HAP-1 (cell line): ENCODE data around the gene FOXP1.

Source experiments
- DNase-seq, 2 experiments: peaks; one replicate each; pipeline ENCODE4 v3.0.0-alpha.2; 2016 to 2020; ENCODE audit warnings: low spot score in 2 of 2
- H3K27me3 ChIP-seq: fragments of 250-450 bp; sonication (Bioruptor Pico); 2 replicates; pipeline ENCODE4 v1.5.1; 2020; ENCODE audit warnings: low read depth, mild to moderate bottlenecking, moderate library complexity
- H3K36me3 ChIP-seq: fragments of 250-450 bp; sonication (Bioruptor Pico); replicated peaks from 2 replicates; pipeline ENCODE4 v1.5.1; 2020; ENCODE audit warnings: mild to moderate bottlenecking
- H3K4me1 ChIP-seq: fragments of 250-450 bp; sonication (Bioruptor Pico); 2 replicates; pipeline ENCODE4 v1.5.1; 2020; ENCODE audit warnings: mild to moderate bottlenecking
- H3K4me3 ChIP-seq: fragments of 250-450 bp; sonication (Bioruptor Pico); 2 replicates; pipeline ENCODE4 v1.5.1; 2020; ENCODE audit warnings: mild to moderate bottlenecking, moderate library complexity
- H3K9me3 ChIP-seq: fragments of 250-450 bp; sonication (Bioruptor Pico); 2 replicates; pipeline ENCODE4 v1.5.1; 2020; ENCODE audit warnings: mild to moderate bottlenecking, moderate library complexity
- in situ Hi-C: fragments of 300-500 bp; cut with MboI; formaldehyde crosslinking; loops from 3 replicates; pipeline ENCODE4 v1.14.3; 2020; ENCODE audit warnings: low sequenced_read_pairs, inconsistent platforms, mixed read lengths

FOXP1 gene

DNA sequence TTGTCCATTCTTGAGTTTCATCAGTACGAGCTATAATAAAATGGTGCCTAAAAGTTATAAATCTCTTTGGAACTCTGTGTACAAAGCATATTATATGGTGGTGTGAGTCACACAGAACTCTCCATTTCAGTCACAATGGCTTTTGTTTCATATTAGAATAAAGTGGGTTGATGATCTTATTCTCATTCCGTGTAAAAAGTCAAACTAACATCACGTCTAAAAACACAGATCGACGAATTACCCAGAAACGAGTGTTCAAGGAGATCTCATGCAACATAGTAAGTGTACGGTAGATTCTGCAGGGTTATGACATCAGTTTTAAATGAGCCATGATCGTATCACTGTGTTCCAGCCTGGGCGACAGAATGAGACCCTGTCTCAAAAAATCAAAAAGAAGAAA lies 122.4 kb downstream of the FOXP1 start:
- in situ Hi-C loops = no loop called here
- H3K9me3 ChIP-seq = no peaks in the 10 kb centered on the region
- H3K27me3 ChIP-seq = no peaks in the 10 kb centered on the region
- DNase-seq = no peak
- no peaks in the 10 kb centered on the region for H3K36me3 ChIP-seq
- no peak overlapping the region for H3K4me3 ChIP-seq
- peaks cover 10% of the 10 kb centered on the region for H3K4me1 ChIP-seq

DNA sequence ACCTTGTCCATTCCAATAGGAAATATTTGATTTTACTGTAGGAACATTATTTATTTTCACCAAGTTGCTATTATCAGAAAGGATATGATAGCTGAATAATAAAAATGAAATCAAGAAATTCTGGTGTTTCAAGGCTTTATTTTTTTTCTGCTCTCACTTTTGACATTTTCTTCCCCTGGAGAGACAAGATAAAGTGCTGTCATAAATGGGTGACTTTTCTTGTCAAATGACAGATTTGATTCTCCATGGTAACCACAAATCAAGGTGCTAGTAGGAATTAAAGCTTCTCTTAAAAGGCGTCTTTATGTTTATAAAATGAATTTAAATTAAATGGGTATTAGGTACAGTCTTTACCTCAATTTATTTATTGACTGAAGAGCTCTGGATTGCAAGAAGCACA lies 124.6 kb downstream of the FOXP1 start:
- in situ Hi-C loops = no loop called here
- Histone ChIP-seq H3K9me3 (no peaks in the 10 kb centered on the region), H3K4me3 (no peak overlapping the region), H3K36me3 (no peaks in the 10 kb centered on the region), H3K27me3 (no peaks in the 10 kb centered on the region), H3K4me1 (peaks cover 10% of the 10 kb centered on the region)
- no peak for DNase-seq

DNA sequence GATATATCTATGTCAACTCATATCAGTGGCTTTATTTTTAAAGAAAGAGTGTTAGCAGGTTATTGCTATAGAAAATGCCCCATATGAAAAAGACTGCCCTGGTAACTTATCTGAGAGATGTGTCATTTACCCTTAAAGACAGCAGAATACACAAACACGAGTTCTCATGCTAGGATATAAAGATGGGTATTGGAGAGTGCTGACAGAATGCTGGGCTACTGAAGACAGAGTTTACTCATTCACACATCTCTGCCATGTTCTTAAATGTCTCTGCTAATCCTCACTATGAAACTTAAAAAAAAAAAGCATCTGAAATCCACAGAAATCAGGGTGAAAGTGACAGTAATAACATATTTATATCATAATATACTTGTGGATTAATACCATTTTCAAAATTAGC lies 126.7 kb downstream of the FOXP1 start:
- Histone ChIP-seq H3K4me3 (no peak overlapping the region), H3K4me1 (peaks cover 10% of the 10 kb centered on the region), H3K36me3 (no peaks in the 10 kb centered on the region), H3K9me3 (no peaks in the 10 kb centered on the region), H3K27me3 (no peaks in the 10 kb centered on the region)
- in situ Hi-C loops = no loop called here
- DNase-seq = no peak

DNA sequence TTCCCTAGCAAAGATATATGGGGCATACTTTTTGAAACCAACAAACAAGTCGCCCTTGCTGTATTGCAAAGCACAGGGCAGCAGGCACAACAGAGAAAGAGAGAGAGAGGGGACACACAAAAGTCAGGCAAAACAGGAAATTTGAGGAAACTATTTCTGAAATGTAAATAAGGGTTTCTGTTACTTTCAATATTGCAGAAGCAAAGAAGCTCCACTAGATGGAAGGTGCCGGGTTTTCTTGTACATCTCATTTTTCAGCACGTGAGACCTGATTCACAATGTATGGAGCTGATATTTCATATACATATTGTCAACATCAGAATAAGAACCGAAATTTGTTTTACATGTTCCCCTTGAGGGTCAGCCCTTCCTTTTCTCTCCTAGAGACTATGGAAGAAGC lies 127.4 kb downstream of the FOXP1 start:
- Histone ChIP-seq H3K4me3 (no peak overlapping the region), H3K36me3 (no peaks in the 10 kb centered on the region), H3K9me3 (no peaks in the 10 kb centered on the region), H3K4me1 (peaks cover 10% of the 10 kb centered on the region), H3K27me3 (no peaks in the 10 kb centered on the region)
- no peak for DNase-seq
- in situ Hi-C loops = no loop called here

DNA sequence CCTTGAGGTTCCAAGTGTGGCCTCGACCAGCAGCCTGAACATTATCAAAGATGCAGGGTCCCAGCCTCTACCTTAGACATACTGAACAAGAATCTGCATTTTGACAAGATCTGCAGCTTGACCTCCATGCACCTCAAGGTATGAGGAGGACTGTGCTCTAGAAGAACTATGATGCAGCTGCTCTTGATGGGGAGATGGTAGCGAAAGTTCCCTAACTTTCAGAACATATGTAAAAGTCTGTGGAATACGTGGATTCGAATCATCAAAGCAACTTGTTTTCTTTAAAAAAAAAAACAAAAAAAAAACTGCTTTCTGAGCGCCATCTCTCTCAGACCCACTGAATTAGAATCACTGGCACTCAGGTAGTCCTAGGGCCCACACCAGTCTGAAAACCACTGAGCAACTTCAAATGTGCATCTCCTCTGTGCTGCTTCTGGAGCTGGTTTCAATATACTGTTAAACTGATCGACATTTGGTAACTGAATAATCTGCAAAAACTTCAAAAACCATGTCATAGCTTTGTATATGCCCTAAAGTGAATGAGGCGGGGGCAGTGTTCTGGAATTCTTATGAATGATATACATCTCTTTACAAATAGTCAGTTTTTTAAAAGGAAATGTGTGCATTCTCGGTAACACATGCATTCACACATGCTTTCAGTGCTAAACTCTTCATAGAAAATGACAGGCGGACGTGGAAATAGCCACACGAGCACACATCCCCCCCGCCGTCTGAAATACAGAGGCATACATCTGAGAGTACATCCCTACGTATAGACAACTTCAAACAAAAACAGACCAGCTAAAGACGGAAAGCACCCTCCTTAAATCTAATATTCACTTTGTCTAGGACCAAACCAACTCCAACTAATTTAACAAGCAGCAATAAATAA lies 128.8 kb downstream of the FOXP1 start:
- H3K9me3 ChIP-seq = no peaks in the 10 kb centered on the region
- no peaks in the 10 kb centered on the region for H3K36me3 ChIP-seq
- DNase-seq = no peak
- H3K4me1 ChIP-seq = peaks cover 10% of the 10 kb centered on the region
- in situ Hi-C loops = no loop called here
- no peaks in the 10 kb centered on the region for H3K27me3 ChIP-seq
- no peak overlapping the region for H3K4me3 ChIP-seq

DNA sequence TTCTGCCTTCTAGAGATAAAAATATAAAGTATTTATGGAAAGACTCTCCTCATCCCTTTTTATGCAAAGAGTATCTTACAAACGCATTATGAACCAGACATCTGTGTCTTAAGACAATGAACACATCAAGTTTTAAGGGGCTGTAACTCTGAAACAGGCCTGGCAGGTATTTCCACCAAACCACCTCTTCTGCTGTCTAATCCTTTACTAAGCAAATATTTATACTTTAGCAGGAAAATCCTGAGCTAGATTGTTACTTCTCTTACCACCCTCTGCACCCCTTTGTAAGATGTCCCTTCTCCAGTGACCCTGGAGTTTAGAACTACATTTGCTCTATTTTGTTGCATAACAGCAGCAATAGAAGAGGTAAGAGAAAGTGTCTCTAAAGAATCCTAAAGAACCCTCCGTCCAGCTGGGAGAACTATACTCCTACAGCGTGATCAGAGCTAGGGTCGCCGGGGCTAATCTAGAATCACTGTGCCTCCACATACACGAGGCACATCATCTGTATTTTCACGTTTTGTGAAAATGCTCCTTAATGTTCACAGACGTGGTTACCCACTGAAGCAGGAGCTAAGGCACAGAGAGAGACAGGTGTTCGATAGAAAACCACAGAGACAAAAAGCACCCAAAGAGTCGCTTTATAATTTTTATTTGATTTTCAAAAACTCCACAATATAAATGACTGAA lies 129.6 kb downstream of the FOXP1 start:
- peaks cover 3% of the 10 kb centered on the region; the same call in 1 of the 2 replicates for H3K4me1 ChIP-seq
- no peaks in the 10 kb centered on the region for H3K36me3 ChIP-seq
- in situ Hi-C loops = no loop called here
- no peak overlapping the region for H3K4me3 ChIP-seq
- DNase-seq = no peak
- no peaks in the 10 kb centered on the region for H3K27me3 ChIP-seq
- H3K9me3 ChIP-seq = no peaks in the 10 kb centered on the region

DNA sequence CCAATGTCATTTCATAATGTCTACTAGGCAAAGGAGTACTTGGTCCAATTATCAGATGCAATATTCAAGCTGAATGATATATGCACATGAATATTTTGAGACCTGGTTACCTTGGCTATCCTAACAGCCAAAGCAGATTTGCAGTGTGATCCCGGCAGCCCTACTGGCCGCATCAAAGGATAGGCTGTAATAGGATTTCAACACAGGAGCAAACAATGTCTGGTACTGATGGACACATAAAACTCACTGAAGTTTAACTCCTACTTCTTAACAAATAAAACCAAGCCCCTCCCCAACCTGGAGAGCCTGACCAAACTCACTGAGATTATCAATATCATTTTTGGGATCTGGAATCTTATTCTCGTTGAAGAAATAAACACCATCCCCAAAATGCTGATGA lies 130.2 kb downstream of the FOXP1 start:
- no peak overlapping the region for H3K4me3 ChIP-seq
- H3K36me3 ChIP-seq = no peaks in the 10 kb centered on the region
- no peaks in the 10 kb centered on the region for H3K9me3 ChIP-seq
- in situ Hi-C loops = no loop called here
- H3K27me3 ChIP-seq = no peaks in the 10 kb centered on the region
- H3K4me1 ChIP-seq = no peaks in the 10 kb centered on the region
- no peak for DNase-seq

DNA sequence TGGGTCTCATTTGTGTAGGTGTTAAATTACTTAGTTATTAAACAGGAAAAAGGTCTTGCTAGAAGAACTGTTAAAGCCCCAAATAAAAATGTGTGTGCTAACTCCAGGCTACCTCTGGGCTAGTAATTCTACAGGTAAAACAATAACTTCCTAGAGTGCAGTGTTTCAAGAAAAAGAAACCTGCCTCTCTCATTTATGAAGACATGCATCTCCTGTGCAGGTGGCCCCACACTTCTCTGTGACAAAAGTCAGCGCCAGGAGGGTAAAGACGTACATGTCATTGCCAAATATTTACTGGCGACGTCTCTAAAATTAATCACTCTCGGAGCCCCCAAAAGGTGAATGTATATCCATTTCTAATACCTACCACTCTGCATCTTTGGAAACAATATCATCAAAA lies 131.7 kb downstream of the FOXP1 start:
- Histone ChIP-seq H3K27me3 (no peaks in the 10 kb centered on the region), H3K4me1 (no peaks in the 10 kb centered on the region), H3K36me3 (no peaks in the 10 kb centered on the region), H3K4me3 (no peak overlapping the region), H3K9me3 (no peaks in the 10 kb centered on the region)
- in situ Hi-C loops = no loop called here
- DNase-seq = no peak

DNA sequence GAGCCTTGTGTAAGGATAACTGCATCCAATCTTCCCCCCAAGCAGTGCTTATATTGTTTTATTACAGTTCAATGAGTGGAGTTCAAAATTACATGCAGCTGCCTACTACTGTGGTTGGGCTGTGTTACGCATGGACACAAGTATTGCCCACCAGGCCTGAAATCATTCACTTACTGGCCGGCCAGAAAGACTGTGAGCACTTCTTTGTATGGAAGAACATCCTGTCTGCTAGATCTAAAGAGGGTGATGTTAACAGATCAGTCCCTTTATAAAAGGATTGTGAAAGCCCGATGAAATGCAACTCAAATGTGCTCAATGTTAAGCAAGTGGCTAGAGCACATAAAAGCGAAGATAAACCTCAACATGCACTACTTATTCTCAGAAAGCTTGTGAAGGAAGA lies 132.5 kb downstream of the FOXP1 start:
- Histone ChIP-seq H3K27me3 (no peaks in the 10 kb centered on the region), H3K36me3 (no peaks in the 10 kb centered on the region), H3K9me3 (no peaks in the 10 kb centered on the region), H3K4me1 (no peaks in the 10 kb centered on the region), H3K4me3 (no peak overlapping the region)
- DNase-seq = no peak
- in situ Hi-C loops = no loop called here

DNA sequence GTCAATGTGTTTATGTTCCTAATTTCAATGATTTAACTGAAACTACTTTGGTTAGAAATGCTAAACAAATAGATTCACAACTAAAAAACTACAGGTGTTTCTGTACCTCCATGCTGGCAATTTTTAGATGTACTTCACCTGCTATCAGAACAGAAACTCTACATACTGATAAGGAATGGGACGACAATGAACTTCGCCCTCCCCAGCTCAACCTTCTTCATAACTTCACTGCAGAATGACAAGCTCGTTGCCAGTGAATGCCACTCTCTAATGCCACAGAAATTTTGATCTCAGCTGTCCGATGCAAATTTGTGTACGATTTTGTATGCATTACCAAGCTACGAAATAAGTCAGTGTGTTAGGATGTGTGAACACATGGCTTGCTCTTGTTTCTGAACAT lies 133.4 kb downstream of the FOXP1 start:
- H3K36me3 ChIP-seq = no peaks in the 10 kb centered on the region
- no peak overlapping the region for H3K4me3 ChIP-seq
- no peak for DNase-seq
- in situ Hi-C loops = no loop called here
- no peaks in the 10 kb centered on the region for H3K27me3 ChIP-seq
- H3K4me1 ChIP-seq = no peaks in the 10 kb centered on the region
- H3K9me3 ChIP-seq = no peaks in the 10 kb centered on the region

DNA sequence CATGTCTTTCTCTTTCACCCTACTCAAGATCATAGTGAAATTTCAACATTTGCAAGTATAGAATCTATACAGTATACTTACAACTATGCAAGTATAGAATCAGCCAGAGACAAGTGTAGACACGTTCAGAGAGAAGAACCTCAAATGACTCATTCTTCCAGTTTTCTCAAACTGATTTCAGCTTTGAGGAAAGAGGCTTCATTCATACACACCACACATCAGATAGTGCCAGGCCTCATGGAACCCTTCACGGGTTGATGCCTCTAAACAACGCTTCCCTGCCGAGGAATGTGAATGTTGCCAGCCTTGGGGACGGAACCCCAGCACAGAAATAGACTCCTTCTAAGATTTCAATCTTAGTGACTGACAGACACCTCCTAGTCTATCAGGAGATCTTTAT lies 135.7 kb downstream of the FOXP1 start:
- Histone ChIP-seq H3K36me3 (no peaks in the 10 kb centered on the region), H3K9me3 (no peaks in the 10 kb centered on the region), H3K27me3 (no peaks in the 10 kb centered on the region), H3K4me3 (no peak overlapping the region), H3K4me1 (no peaks in the 10 kb centered on the region)
- in situ Hi-C loops = no loop called here
- DNase-seq = no peak

DNA sequence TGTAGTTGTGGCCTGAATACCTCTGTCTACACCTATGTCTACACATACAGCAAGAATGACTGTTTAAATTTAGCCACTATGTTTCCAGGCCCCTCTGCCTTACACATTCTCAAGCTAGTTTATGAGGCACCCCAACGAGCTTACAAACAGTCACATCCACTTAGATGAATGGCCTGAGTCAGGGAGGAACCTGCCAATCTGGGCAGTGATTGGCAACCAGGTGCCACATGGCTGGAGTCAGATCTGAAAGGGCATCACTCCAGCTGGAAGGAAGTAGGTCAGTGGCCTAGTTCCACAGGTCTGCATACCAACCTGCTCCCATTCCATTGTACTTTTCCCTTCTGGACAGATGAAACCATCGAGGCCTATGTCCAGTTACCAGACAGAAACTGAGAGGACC lies 136.3 kb downstream of the FOXP1 start:
- no peak for DNase-seq
- no peaks in the 10 kb centered on the region for H3K9me3 ChIP-seq
- no peaks in the 10 kb centered on the region for H3K27me3 ChIP-seq
- H3K36me3 ChIP-seq = no peaks in the 10 kb centered on the region
- no peak overlapping the region for H3K4me3 ChIP-seq
- no peaks in the 10 kb centered on the region for H3K4me1 ChIP-seq
- in situ Hi-C loops = no loop called here

DNA sequence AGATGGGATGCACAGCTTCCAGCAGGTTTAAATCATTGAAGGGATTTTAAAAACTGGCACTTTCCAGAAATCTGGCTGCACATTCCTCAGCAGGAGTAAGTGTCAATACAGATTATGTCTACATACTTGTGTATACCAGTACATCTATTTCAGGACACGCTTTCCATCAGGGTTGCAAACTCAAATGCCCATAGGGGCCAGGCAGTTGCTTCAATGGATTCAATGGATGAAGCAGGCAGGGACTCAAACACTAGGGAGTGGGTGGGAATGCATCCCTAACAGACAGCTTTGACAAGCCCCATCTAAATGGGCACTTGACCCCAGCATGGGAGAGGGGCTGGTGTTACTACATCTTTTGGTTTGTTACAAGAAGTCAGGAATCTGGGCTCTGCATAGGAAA lies 136.8 kb downstream of the FOXP1 start:
- H3K4me1 ChIP-seq = no peaks in the 10 kb centered on the region
- no peaks in the 10 kb centered on the region for H3K9me3 ChIP-seq
- H3K27me3 ChIP-seq = no peaks in the 10 kb centered on the region
- in situ Hi-C loops = no loop called here
- no peak for DNase-seq
- no peaks in the 10 kb centered on the region for H3K36me3 ChIP-seq
- no peak overlapping the region for H3K4me3 ChIP-seq

DNA sequence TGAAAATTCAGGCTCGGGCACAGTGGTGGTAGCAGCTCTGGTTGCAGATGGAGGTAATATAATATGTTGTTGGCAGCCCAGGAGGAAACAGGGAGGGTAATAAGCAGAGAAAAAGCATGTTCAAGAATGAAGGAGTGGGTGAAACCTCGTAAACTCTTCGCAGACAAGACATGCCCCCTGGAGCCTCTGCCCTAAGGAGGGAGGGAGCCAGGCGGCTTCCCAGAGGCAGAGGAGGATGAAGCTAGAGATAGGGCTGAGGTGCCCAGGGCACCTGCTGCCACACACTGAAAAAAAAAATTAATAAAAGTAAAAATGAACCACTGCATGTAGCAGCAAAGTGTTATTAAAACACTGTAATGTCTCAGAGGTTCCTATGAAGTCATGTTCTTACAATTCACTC lies 137.3 kb downstream of the FOXP1 start:
- Histone ChIP-seq H3K27me3 (no peaks in the 10 kb centered on the region), H3K4me3 (no peak overlapping the region), H3K36me3 (no peaks in the 10 kb centered on the region), H3K9me3 (no peaks in the 10 kb centered on the region), H3K4me1 (no peaks in the 10 kb centered on the region)
- in situ Hi-C loops = no loop called here
- DNase-seq = no peak
